Esophagus muscularis mucosa (tissue), 4 donors: ENCODE data around the gene FSD1L. TPM values are rescaled to one million over a fixed set of nuclear protein-coding genes. Genes with fewer than 3 reads are reported as not detected.
"Not testable (repeated sequence)": the region's sequence is repeated elsewhere in the genome, so short reads cannot be mapped to it uniquely, and the experiment has no call there.

Source experiments
- DNase-seq: peaks from one replicate; pipeline ENCODE4 v3.0.0-alpha.2; 2017; ENCODE audit errors: extremely low spot score
- H3K27ac ChIP-seq, 4 donors: fragments of 200-600 bp; sonication (generic); replicated peaks in 1 of 4; 1 replicate in 3 of 4; 2 replicates in 1 of 4; pipeline ENCODE4 v1.5.1; 2016 to 2019; ENCODE audit warnings: mild to moderate bottlenecking in 1 of 4
- H3K27me3 ChIP-seq, 4 donors: fragments of 200-600 bp; sonication (generic); one replicate each; pipeline versions ENCODE4 v1.5.1 to v1.6.0; 2016 to 2019
- H3K36me3 ChIP-seq, 4 donors: fragments of 200-600 bp; sonication (generic); one replicate each; pipeline ENCODE4 v1.5.1; 2016 to 2019
- H3K4me1 ChIP-seq, 4 donors: fragments of 200-600 bp; sonication (generic); one replicate each; pipeline ENCODE4 v1.5.1; 2016 to 2019
- H3K4me3 ChIP-seq, 4 donors: fragments of 200-600 bp; sonication (generic); 1 replicate in 2 of 4; 2 replicates in 2 of 4; pipeline ENCODE4 v1.5.1; 2016 to 2019; ENCODE audit warnings: mild to moderate bottlenecking in 4 of 4, moderate library complexity in 1 of 4
- H3K9me3 ChIP-seq, 4 donors: fragments of 200-600 bp; sonication (generic); 1 replicate in 3 of 4; 2 replicates in 1 of 4; pipeline ENCODE4 v1.5.1; 2016 to 2019
- CTCF ChIP-seq, 3 experiments: fragments of 200-600 bp in 2 of 3; fragments of 450-650 bp in 1 of 3; sonication (generic) in 2 of 3; IDR thresholded peaks; one replicate each; pipeline ENCODE4 v1.5.1; 2017 to 2019; ENCODE audit warnings: antibody characterized with exemption in 3 of 3, mild to moderate bottlenecking in 2 of 3, moderate library complexity in 1 of 3
- EP300 ChIP-seq: sonication (generic); formaldehyde crosslinking; IDR thresholded peaks from one replicate; pipeline ENCODE4 v1.6.1; 2017; ENCODE audit warnings: antibody characterized with exemption
- POLR2A ChIP-seq: fragments of 450-650 bp; IDR thresholded peaks from one replicate; pipeline ENCODE4 v1.6.1; 2017; ENCODE audit warnings: antibody characterized with exemption, moderate library complexity, mild to moderate bottlenecking, low read depth
- POLR2AphosphoS5 ChIP-seq, 2 donors: sonication (generic); formaldehyde crosslinking; IDR thresholded peaks; one replicate each; pipeline ENCODE4 v1.6.1; 2017; ENCODE audit warnings: antibody characterized with exemption in 2 of 2
- WGBS: methylation state at CpG from one replicate; pipeline ENCODE4 v1.1.5; 2018; 5-methylcytosine and 5-hydroxymethylcytosine counted together
- intact Hi-C: fragments of 100-400 bp; cut with DNase I; formaldehyde crosslinking; loops from one replicate; pipeline ENCODE4 v1.15.1; 2023
- total RNA-seq, 4 donors: library from RNA; depleted of rRNA; stranded (reverse); fragments of >200 nt; gene quantifications; one replicate each; pipeline versions ENCODE4 v1.1.0 to v1.2.1, GENCODE V29; 2016

The FSD1L gene
- total RNA-seq, 4 donors from 2014 or later: 2.2 to 5.4 (median 2.6) TPM

DNA sequence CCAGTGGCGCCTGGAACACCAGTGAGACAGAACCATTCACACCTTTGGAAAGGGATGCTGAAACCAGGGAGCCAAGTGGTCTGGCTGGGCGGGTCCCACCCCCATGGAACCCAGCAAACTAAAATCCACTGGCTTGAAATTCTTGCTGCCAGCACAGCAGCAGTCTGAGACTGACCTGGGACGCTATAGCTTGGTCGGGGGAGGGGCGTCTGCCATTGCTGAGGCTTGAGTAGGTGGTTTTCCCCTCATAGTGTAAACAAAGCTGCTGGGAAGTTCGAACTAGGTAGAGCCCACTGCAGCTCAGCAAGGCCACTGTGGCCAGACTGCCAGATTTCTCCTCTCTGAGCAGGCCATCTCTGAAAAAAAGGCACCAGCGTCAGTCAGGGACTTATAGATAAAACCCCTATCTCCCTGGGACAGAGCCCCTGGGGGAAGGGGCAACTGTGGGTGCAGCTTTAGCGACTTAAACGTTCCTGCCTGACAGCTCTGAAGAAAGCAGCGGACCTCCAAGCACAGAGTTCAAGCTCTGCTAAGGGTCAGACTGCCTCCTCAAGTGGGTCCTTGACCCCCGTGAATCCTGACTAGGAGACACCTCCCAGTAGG is 68.1 kb downstream of the FSD1L start:
- WGBS: 85% methylated on average over 7 of the region's 11 CpGs
- Histone ChIP-seq H3K4me3 (no peak overlapping the region), H3K27me3 (no peaks in the 10 kb centered on the region), H3K27ac (no peak overlapping the region), H3K9me3 (no peaks in the 10 kb centered on the region), H3K36me3 (peaks cover 0 to 34% (median 22%) of the 10 kb centered on the region in 4 donors), H3K4me1 (no peaks in the 10 kb centered on the region)
- intact Hi-C loops: no loop called here
- no peak for DNase-seq
- no peak for TF ChIP-seq POLR2A
- TF ChIP-seq EP300: no peak
- TF ChIP-seq POLR2AphosphoS5 (IDR thresholded peaks at IDR 0.05): no peak
- no peak for TF ChIP-seq CTCF (IDR thresholded peaks at IDR 0.05)

DNA sequence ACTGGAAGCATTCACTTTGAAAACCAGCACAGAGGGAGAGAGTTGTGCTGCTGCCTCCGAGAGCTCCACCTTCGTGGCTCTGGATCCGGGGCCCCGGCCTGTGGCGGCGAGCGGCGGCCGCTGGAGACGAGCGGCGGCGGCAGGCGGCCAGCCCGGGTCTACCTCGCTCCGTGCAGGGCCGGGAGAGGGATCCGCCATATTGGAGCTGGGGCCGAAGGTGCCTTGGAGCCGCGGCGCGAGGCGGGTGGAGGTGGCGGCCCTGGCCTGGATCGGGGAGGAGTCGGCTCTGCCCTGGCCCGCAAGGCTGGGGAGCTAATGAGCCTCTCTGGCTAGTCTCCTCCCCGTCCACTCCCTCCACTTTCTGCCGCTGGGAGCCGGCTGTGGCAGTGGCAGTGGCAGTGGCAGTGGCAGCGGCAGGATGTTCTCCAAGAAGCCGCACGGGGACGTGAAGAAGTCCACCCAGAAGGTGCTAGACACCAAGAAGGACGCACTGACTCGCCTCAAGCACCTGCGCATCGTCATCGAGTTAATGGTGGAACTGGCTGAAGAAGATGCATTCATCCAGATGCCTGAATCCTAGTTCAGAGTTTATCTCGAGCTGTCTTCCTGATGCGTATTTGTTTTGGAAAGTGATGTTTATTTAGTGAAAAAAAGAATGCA is 72.0 kb downstream of the FSD1L start:
- intact Hi-C loops, DNase-seq, H3K27me3 ChIP-seq, H3K4me1 ChIP-seq, H3K9me3 ChIP-seq: not testable (repeated sequence)
- H3K36me3 ChIP-seq: peaks cover 0 to 29% (median 17%) of the 10 kb centered on the region in 4 donors
- WGBS: 98% methylated on average over 38 of the region's 43 CpGs
- peak overlapping the region; percentile 48 to 63 (median 52) for H3K4me3 ChIP-seq
- H3K27ac ChIP-seq: peak overlapping the region in 3 of 4 donors; percentile 76 to 79 (median 79)

GRCh38 chr9:105520992-105521391 is 73.2 kb downstream of the FSD1L start:
- H3K9me3 ChIP-seq, H3K4me3 ChIP-seq, DNase-seq, H3K27ac ChIP-seq, intact Hi-C loops, H3K27me3 ChIP-seq, H3K4me1 ChIP-seq: not testable (repeated sequence)
- 86% methylated on average over 6 of the region's 6 CpGs for WGBS
- H3K36me3 ChIP-seq: peaks cover 0 to 17% (median 7%) of the 10 kb centered on the region in 4 donors

GRCh38 chr9:105522618-105523385 is 75.0 kb downstream of the FSD1L start:
- intact Hi-C loops, H3K36me3 ChIP-seq, H3K4me3 ChIP-seq, H3K27me3 ChIP-seq, H3K9me3 ChIP-seq, H3K4me1 ChIP-seq, DNase-seq, H3K27ac ChIP-seq: not testable (repeated sequence)
- WGBS: 89% methylated on average over 10 of the region's 10 CpGs

- peaks cover 0 to 27% (median 9%) of the 10 kb centered on the region in 4 donors for H3K36me3 ChIP-seq
- no peak overlapping the region for H3K4me3 ChIP-seq
- no peaks in the 10 kb centered on the region for H3K4me1 ChIP-seq
- intact Hi-C loops: no loop called here
- H3K9me3 ChIP-seq: no peaks in the 10 kb centered on the region
- no peaks in the 10 kb centered on the region for H3K27me3 ChIP-seq
- WGBS: 81% methylated on average over 3 of the region's 3 CpGs
- no peak for TF ChIP-seq CTCF (IDR thresholded peaks at IDR 0.05)
- no peak for TF ChIP-seq POLR2AphosphoS5 (IDR thresholded peaks at IDR 0.05)
- TF ChIP-seq EP300: no peak
- no peak for TF ChIP-seq POLR2A
- no peak overlapping the region for H3K27ac ChIP-seq
- no peak for DNase-seq
These were observed 83.7 kb downstream of the FSD1L start for GRCh38 chr9:105531530-105531929.

DNA sequence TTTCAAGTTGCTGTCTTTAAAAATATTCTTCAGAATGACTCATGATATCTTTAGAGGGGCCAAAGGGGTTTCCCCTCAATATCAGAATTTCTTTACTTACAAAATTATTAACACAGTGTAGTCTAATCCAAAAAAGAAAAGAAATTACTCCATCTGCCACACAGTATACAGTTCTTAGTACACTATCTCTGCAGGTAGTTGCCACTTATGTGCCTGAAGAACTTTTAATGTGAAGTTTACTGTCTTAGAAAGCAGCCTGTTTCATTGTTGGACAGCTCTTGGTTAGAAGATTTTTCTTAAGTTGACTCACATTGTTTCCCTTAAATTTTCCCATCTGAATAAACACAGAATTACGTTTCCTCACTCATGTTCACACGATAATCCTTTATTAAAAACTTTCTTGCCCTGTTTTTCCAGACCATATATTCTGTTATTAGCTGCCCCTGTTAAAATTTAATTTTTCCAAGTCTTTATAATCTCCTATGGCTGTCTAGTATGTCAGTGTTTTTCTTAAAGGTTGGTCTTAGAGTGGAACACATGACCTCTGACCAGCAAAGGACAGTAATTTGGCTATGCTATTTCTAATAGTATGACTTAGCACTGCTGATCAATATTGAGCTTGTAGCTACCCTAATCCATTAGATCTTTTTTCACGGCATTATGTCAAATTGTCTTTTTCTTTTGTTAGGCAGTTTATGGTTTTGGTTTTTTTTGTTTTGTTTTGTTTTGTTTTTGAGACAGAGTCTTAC is 88.3 kb downstream of the FSD1L start:
- no peaks in the 10 kb centered on the region for H3K4me1 ChIP-seq
- no peak for DNase-seq
- intact Hi-C loops: no loop called here
- no peak for TF ChIP-seq POLR2AphosphoS5 (IDR thresholded peaks at IDR 0.05)
- TF ChIP-seq EP300: no peak
- TF ChIP-seq CTCF (IDR thresholded peaks at IDR 0.05): no peak
- no peak for TF ChIP-seq POLR2A
- WGBS: 93% methylated on average over 3 of the region's 3 CpGs
- no peak overlapping the region for H3K27ac ChIP-seq
- H3K36me3 ChIP-seq: peaks cover 0 to 18% (median 8%) of the 10 kb centered on the region in 4 donors
- no peaks in the 10 kb centered on the region for H3K9me3 ChIP-seq
- no peak overlapping the region for H3K4me3 ChIP-seq
- no peaks in the 10 kb centered on the region for H3K27me3 ChIP-seq
